DOHH2 (cell line): Measurements from ENCODE around the gene ACAD11.

Experiments
- H3F3A ChIP-seq: fragments of 200-600 bp; sonication (generic), shearing (Covaris generic); 2 replicates; pipeline ENCODE4 v1.6.0; 2016; ENCODE audit warnings: antibody characterized with exemption, mild to moderate bottlenecking; ENCODE audit not compliant: control insufficient read depth, insufficient read depth
- H3K27ac ChIP-seq: fragments of 200-600 bp; sonication (generic); 2 replicates; pipeline ENCODE4 v1.5.1; 2014; ENCODE audit warnings: low read depth, mild to moderate bottlenecking, low read length, moderate library complexity
- H3K27me3 ChIP-seq: fragments of 200-600 bp; sonication (generic); 2 replicates; pipeline ENCODE4 v1.6.1; 2014; ENCODE audit warnings: mild to moderate bottlenecking, low read length, mixed read lengths; ENCODE audit not compliant: control insufficient read depth
- H3K36me3 ChIP-seq: fragments of 200-600 bp; sonication (generic); 2 replicates; pipeline ENCODE4 v1.6.1; 2014; ENCODE audit warnings: mild to moderate bottlenecking, low read length, moderate library complexity, mixed read lengths; ENCODE audit not compliant: control insufficient read depth
- H3K4me1 ChIP-seq: fragments of 200-600 bp; sonication (generic); 2 replicates; pipeline ENCODE4 v1.6.1; 2014; ENCODE audit warnings: mild to moderate bottlenecking, low read length, mixed read lengths; ENCODE audit not compliant: control insufficient read depth
- H3K4me2 ChIP-seq: fragments of 200-600 bp; sonication (generic); 2 replicates; pipeline ENCODE4 v1.6.0; 2014; ENCODE audit warnings: mild to moderate bottlenecking, low read length, moderate library complexity
- H3K4me3 ChIP-seq: fragments of 200-600 bp; sonication (generic); 2 replicates; pipeline ENCODE4 v1.5.1; 2014; ENCODE audit warnings: mild to moderate bottlenecking, low read length, mixed read lengths
- H3K79me2 ChIP-seq: fragments of 200-600 bp; sonication (generic); 2 replicates; pipeline ENCODE4 v1.6.1; 2014; ENCODE audit warnings: mild to moderate bottlenecking, low read length, mixed read lengths; ENCODE audit not compliant: control insufficient read depth
- H3K9me2 ChIP-seq: fragments of 200-600 bp; sonication (generic); replicated peaks from 2 replicates; pipeline ENCODE4 v1.6.1; 2014; ENCODE audit warnings: mild to moderate bottlenecking, low read length, mixed read lengths; ENCODE audit not compliant: control insufficient read depth
- H3K9me3 ChIP-seq: fragments of 200-600 bp; sonication (generic); 2 replicates; pipeline ENCODE4 v1.6.1; 2014; ENCODE audit warnings: antibody characterized with exemption, low read length, mixed read lengths; ENCODE audit not compliant: control insufficient read depth, insufficient read depth
- H4K20me1 ChIP-seq: fragments of 200-600 bp; sonication (generic); 2 replicates; pipeline ENCODE4 v1.6.0; 2014; ENCODE audit warnings: low read depth, mild to moderate bottlenecking, antibody characterized with exemption, low read length, moderate library complexity; ENCODE audit not compliant: control insufficient read depth, insufficient read depth
- EZH2phosphoT487 ChIP-seq: fragments of 200-600 bp; sonication (generic); IDR thresholded peaks from 2 replicates; pipeline ENCODE4 v1.6.1; 2017; ENCODE audit warnings: borderline replicate concordance, mild to moderate bottlenecking, antibody characterized with exemption, low read length, moderate library complexity, mixed read lengths
- TF ChIP-seq, protein P1 (sequence below): fragments of 200-600 bp; sonication (generic); IDR thresholded peaks from one replicate; pipeline ENCODE4 v1.5.1; 2014; ENCODE audit warnings: antibody characterized with exemption, mild to moderate bottlenecking, low read depth, low read length; ENCODE audit not compliant: poor library complexity, severe bottlenecking

Gene ACAD11

DNA sequence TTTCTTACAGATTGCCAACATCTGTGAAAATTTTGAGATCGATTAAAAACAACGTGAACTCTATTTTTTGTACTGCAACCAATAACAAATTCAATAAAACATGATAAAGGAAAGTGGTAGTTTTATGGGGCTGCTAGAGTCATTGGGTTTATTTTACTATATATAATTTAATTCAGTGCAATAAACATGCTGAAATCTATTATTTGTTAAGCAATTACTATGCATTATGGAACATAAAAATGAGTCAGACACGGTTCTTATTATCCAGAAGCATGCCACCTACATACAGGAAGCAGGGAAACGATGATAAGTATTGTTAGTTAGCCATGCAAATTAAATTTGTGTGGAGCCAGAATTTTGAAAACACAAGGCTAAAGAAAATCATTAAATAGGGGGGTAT lies 35.4 kb upstream of the ACAD11 start:
- Histone ChIP-seq H3K4me2 (no peak overlapping the region), H3K27me3 (no peaks in the 10 kb centered on the region), H3K9me2 (no peaks in the 10 kb centered on the region), H3K4me1 (no peaks in the 10 kb centered on the region), H3K9me3 (no peaks in the 10 kb centered on the region), H3K36me3 (no peaks in the 10 kb centered on the region), H3K27ac (no peak overlapping the region), H4K20me1 (no peaks in the 10 kb centered on the region), H3K4me3 (no peak overlapping the region), H3F3A (no peaks in the 10 kb centered on the region), H3K79me2 (no peaks in the 10 kb centered on the region)
- no peak for TF ChIP-seq EZH2phosphoT487
- TF ChIP-seq, protein P1, sequence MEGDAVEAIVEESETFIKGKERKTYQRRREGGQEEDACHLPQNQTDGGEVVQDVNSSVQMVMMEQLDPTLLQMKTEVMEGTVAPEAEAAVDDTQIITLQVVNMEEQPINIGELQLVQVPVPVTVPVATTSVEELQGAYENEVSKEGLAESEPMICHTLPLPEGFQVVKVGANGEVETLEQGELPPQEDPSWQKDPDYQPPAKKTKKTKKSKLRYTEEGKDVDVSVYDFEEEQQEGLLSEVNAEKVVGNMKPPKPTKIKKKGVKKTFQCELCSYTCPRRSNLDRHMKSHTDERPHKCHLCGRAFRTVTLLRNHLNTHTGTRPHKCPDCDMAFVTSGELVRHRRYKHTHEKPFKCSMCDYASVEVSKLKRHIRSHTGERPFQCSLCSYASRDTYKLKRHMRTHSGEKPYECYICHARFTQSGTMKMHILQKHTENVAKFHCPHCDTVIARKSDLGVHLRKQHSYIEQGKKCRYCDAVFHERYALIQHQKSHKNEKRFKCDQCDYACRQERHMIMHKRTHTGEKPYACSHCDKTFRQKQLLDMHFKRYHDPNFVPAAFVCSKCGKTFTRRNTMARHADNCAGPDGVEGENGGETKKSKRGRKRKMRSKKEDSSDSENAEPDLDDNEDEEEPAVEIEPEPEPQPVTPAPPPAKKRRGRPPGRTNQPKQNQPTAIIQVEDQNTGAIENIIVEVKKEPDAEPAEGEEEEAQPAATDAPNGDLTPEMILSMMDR, result no peak

DNA sequence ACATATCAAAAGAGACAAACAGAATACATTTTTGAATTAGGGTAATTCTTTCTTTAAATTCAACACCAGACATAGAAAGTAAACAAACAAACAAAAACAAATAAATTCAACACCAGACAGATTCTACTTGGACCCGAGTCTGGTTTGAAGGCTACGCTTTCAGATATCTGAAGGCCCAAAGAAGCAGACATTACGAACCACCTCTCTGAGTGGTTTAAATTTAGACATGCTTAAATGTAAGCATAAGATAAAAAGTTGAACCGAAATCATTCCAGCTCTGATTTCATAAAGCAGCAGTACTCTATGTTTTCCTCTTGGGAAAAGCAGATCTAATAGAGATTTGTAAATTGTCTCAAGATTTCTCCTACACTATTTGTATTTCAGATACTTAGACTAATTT lies 30.4 kb upstream of the ACAD11 start:
- no peaks in the 10 kb centered on the region for H3K27me3 ChIP-seq
- no peaks in the 10 kb centered on the region for H3K9me3 ChIP-seq
- H3K36me3 ChIP-seq, result peaks cover 8% of the 10 kb centered on the region; the same call in 1 of the 2 replicates

DNA sequence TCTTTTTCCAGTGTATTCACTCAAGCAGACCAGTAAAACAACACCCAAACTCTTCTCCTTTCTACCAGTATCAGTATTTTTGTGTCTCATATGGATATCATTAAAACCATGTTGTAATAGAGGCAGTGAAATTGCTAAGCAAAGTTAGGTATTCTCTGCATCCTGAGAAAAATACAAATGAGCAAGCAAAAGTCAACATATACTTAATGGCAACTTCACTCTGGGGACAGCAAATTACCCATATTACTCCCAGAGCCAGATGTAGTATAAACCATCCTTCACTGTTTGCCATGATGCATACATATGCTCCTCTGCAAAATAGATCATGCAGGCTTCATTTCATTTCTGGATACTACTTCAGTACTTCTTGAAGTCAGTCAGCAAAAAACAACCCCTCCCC lies 22.6 kb upstream of the ACAD11 start:
- Histone ChIP-seq H3K9me2 (no peaks in the 10 kb centered on the region), H3K4me2 (no peak overlapping the region), H3K4me3 (no peak overlapping the region), H3K4me1 (no peaks in the 10 kb centered on the region), H4K20me1 (no peaks in the 10 kb centered on the region), H3K27me3 (no peaks in the 10 kb centered on the region), H3K27ac (no peak overlapping the region), H3F3A (no peaks in the 10 kb centered on the region), H3K9me3 (no peaks in the 10 kb centered on the region), H3K79me2 (no peaks in the 10 kb centered on the region), H3K36me3 (peaks cover 6% of the 10 kb centered on the region)
- TF ChIP-seq EZH2phosphoT487, result no peak
- TF ChIP-seq, protein P1, result no peak

More for the DNA sequence above, 30.4 kb upstream of the ACAD11 start:
- Histone ChIP-seq H3K4me2 (no peak overlapping the region), H3K4me1 (no peaks in the 10 kb centered on the region), H4K20me1 (no peaks in the 10 kb centered on the region), H3K27ac (no peak overlapping the region), H3K4me3 (no peak overlapping the region), H3F3A (no peaks in the 10 kb centered on the region), H3K79me2 (no peaks in the 10 kb centered on the region), H3K9me2 (no peaks in the 10 kb centered on the region)
- TF ChIP-seq, protein P1, result no peak
- TF ChIP-seq EZH2phosphoT487, result no peak

DNA sequence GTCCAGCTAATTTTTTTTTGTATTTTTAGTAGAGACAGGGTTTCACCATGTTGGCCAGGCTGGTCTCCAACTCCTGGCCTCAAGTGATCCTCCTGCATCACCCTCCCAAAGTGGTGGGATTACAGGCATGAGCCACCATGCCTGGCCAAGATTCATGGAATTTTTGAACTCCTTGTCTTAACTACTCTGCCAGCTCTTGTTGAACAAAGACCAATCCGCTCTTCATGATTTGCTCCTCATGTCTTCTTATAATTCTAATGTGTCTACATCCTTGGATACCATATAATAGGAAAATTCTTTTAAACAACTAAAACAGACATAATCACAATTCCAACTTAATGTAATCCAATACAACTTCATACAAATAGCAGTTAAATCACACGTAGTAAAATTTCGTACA lies 21.8 kb upstream of the ACAD11 start:
- no peak overlapping the region for H3K4me3 ChIP-seq
- no peaks in the 10 kb centered on the region for H3K4me1 ChIP-seq
- H3K4me2 ChIP-seq, result no peak overlapping the region
- no peak overlapping the region for H3K27ac ChIP-seq
- H3K79me2 ChIP-seq, result no peaks in the 10 kb centered on the region
- H3F3A ChIP-seq, result no peaks in the 10 kb centered on the region
- H3K36me3 ChIP-seq, result peaks cover 14% of the 10 kb centered on the region
- H4K20me1 ChIP-seq, result no peaks in the 10 kb centered on the region
- no peaks in the 10 kb centered on the region for H3K27me3 ChIP-seq
- no peaks in the 10 kb centered on the region for H3K9me3 ChIP-seq
- no peak for TF ChIP-seq EZH2phosphoT487
- TF ChIP-seq, protein P1, result no peak
- no peaks in the 10 kb centered on the region for H3K9me2 ChIP-seq
